Measurements from ENCODE around the gene GRIK4.

GRCh38 chr11:120800206-120800605 lies 288.7 kb downstream of the GRIK4 start:
- TF ChIP-seq, protein P1, sequence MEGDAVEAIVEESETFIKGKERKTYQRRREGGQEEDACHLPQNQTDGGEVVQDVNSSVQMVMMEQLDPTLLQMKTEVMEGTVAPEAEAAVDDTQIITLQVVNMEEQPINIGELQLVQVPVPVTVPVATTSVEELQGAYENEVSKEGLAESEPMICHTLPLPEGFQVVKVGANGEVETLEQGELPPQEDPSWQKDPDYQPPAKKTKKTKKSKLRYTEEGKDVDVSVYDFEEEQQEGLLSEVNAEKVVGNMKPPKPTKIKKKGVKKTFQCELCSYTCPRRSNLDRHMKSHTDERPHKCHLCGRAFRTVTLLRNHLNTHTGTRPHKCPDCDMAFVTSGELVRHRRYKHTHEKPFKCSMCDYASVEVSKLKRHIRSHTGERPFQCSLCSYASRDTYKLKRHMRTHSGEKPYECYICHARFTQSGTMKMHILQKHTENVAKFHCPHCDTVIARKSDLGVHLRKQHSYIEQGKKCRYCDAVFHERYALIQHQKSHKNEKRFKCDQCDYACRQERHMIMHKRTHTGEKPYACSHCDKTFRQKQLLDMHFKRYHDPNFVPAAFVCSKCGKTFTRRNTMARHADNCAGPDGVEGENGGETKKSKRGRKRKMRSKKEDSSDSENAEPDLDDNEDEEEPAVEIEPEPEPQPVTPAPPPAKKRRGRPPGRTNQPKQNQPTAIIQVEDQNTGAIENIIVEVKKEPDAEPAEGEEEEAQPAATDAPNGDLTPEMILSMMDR (IDR thresholded peaks at IDR 0.05), result no peak
- no peak for TF ChIP-seq EZH2 (IDR thresholded peaks at IDR 0.05)
